ENCODE results near the gene UCK2. TPM values are rescaled to one million over a fixed set of nuclear protein-coding genes. Genes with fewer than 3 reads are reported as not detected.

Gene UCK2
- total and polyA plus RNA-seq, 9 of the 15 experiments (the other 6 are each of a cell fraction or from before 2014, with no cell fraction given): 71.6 to 145 (median 95.8) TPM

DNA sequence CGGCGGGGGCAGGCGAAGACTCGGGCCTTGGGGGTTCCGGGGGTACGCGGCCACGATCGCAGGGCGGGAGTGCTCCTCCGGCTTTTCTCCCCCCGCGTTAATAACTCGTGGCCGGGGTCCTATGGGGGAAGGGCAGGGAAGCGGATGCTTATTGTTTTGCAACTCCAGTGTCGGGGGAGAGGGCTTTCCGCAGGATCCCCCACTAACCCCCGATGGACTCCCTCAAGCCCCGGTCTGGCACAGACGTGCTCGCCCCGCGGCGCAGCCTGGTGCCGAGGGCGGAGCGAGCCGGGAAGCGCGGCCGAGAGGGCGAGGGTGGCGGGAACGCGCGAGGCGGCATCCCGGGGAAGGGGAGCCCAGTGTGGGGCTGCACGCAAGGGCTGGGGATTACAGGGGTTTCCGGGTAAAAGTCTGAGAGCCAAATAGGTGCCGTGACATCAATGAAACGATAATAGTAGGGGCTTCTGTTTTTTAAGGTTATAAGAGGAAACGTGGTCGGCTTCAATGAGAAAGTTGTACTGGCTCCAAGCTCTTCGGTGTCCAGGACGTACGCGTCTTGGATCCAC is 772 bp downstream of the UCK2 start (continued):
- TF ChIP-seq, protein P1, sequence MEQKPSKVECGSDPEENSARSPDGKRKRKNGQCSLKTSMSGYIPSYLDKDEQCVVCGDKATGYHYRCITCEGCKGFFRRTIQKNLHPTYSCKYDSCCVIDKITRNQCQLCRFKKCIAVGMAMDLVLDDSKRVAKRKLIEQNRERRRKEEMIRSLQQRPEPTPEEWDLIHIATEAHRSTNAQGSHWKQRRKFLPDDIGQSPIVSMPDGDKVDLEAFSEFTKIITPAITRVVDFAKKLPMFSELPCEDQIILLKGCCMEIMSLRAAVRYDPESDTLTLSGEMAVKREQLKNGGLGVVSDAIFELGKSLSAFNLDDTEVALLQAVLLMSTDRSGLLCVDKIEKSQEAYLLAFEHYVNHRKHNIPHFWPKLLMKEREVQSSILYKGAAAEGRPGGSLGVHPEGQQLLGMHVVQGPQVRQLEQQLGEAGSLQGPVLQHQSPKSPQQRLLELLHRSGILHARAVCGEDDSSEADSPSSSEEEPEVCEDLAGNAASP (IDR thresholded peaks at IDR 0.05): no peak
- no peak for TF ChIP-seq NFRKB (IDR thresholded peaks at IDR 0.05; ENCODE audit: low read depth)
- no peak for TF ChIP-seq HCFC1 (IDR thresholded peaks at IDR 0.05; ENCODE audit: low read depth, low read length)
- no peak for TF ChIP-seq TFAM (CRISPR knock-in tag; conservative IDR thresholded peaks at IDR 0.05)
- TF ChIP-seq, protein P2, sequence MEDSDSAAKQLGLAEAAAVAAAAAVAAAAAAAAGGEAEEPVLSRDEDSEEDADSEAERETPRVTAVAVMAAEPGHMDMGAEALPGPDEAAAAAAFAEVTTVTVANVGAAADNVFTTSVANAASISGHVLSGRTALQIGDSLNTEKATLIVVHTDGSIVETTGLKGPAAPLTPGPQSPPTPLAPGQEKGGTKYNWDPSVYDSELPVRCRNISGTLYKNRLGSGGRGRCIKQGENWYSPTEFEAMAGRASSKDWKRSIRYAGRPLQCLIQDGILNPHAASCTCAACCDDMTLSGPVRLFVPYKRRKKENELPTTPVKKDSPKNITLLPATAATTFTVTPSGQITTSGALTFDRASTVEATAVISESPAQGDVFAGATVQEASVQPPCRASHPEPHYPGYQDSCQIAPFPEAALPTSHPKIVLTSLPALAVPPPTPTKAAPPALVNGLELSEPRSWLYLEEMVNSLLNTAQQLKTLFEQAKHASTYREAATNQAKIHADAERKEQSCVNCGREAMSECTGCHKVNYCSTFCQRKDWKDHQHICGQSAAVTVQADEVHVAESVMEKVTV (CRISPR knock-in tag; IDR thresholded peaks at IDR 0.05): no peak
- no peak for TF ChIP-seq HNRNPH1 (optimal IDR thresholded peaks at IDR 0.05; ENCODE audit: low read depth, low read length)
- no peak for TF ChIP-seq RBM17 (IDR thresholded peaks at IDR 0.05; ENCODE audit: borderline replicate concordance, low read depth, low read length)
- TF ChIP-seq ZEB2 (IDR thresholded peaks at IDR 0.05): no peak
- no peak for TF ChIP-seq BRD9 (IDR thresholded peaks at IDR 0.05; ENCODE audit: low read depth, partially characterized antibody)
- TF ChIP-seq, protein P3, sequence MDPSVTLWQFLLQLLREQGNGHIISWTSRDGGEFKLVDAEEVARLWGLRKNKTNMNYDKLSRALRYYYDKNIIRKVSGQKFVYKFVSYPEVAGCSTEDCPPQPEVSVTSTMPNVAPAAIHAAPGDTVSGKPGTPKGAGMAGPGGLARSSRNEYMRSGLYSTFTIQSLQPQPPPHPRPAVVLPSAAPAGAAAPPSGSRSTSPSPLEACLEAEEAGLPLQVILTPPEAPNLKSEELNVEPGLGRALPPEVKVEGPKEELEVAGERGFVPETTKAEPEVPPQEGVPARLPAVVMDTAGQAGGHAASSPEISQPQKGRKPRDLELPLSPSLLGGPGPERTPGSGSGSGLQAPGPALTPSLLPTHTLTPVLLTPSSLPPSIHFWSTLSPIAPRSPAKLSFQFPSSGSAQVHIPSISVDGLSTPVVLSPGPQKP (CRISPR knock-in tag; IDR thresholded peaks at IDR 0.05): no peak
- TF ChIP-seq SRF (CRISPR knock-in tag; IDR thresholded peaks at IDR 0.05): no peak; a peak in 1 of 4 replicates
- TF ChIP-seq, protein P4, sequence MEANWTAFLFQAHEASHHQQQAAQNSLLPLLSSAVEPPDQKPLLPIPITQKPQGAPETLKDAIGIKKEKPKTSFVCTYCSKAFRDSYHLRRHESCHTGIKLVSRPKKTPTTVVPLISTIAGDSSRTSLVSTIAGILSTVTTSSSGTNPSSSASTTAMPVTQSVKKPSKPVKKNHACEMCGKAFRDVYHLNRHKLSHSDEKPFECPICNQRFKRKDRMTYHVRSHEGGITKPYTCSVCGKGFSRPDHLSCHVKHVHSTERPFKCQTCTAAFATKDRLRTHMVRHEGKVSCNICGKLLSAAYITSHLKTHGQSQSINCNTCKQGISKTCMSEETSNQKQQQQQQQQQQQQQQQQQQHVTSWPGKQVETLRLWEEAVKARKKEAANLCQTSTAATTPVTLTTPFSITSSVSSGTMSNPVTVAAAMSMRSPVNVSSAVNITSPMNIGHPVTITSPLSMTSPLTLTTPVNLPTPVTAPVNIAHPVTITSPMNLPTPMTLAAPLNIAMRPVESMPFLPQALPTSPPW (CRISPR knock-in tag; IDR thresholded peaks at IDR 0.05): 0 out of 2 replicates have a peak, but pooled peaks have one; percentile 79
- no peak for TF ChIP-seq ARID2 (IDR thresholded peaks at IDR 0.05)
- TF ChIP-seq, protein P5, sequence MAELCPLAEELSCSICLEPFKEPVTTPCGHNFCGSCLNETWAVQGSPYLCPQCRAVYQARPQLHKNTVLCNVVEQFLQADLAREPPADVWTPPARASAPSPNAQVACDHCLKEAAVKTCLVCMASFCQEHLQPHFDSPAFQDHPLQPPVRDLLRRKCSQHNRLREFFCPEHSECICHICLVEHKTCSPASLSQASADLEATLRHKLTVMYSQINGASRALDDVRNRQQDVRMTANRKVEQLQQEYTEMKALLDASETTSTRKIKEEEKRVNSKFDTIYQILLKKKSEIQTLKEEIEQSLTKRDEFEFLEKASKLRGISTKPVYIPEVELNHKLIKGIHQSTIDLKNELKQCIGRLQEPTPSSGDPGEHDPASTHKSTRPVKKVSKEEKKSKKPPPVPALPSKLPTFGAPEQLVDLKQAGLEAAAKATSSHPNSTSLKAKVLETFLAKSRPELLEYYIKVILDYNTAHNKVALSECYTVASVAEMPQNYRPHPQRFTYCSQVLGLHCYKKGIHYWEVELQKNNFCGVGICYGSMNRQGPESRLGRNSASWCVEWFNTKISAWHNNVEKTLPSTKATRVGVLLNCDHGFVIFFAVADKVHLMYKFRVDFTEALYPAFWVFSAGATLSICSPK (IDR thresholded peaks at IDR 0.05; ENCODE audit: borderline replicate concordance): no peak
- TF ChIP-seq RFX1 (IDR thresholded peaks at IDR 0.05): no peak
- TF ChIP-seq ZNF41 (CRISPR knock-in tag; conservative IDR thresholded peaks at IDR 0.05): no peak
- peak in 1 of 3 experiments; percentile 51 for TF ChIP-seq YY1 (IDR thresholded peaks at IDR 0.05; ENCODE audit: borderline replicate concordance in 1 of 3, control insufficient read depth in 1 of 3, extremely low read depth in 1 of 3, insufficient read depth in 3 of 3, insufficient read length in 1 of 3, insufficient replicate concordance in 2 of 3, low read depth in 1 of 3, low read length in 2 of 3)
- TF ChIP-seq GABPA (tag; conservative IDR thresholded peaks at IDR 0.05; ENCODE audit: low read depth): no peak
- TF ChIP-seq ZNF79 (CRISPR knock-in tag; IDR thresholded peaks at IDR 0.05; ENCODE audit: low read depth): 0 out of 2 replicates have a peak, but pooled peaks have one; percentile 6
- no peak for TF ChIP-seq MYBL2 (IDR thresholded peaks at IDR 0.05; ENCODE audit: low read depth)
- TF ChIP-seq MYBL2 (CRISPR knock-in tag; IDR thresholded peaks at IDR 0.05; ENCODE audit: borderline replicate concordance): no peak

Data from K562 (cell line).